GM12878 (cell line): ENCODE results near the gene RETN. TPM values are rescaled to one million over a fixed set of nuclear protein-coding genes. Genes with fewer than 3 reads are reported as not detected.
A peak's percentile ranks its signal among the peaks of the same experiment; 100 is the strongest.

ENCODE experiments used
- ATAC-seq: fragments of 200-7000 bp; cut with Tn5 transposase; 3 replicates; pipeline ENCODE4 v1.9.1; 2020; ENCODE audit warnings: mild to moderate bottlenecking, moderate library complexity
- BruUV-seq: library from RNA; stranded (reverse); fragments of 400-500 nt; replicated peaks from 2 replicates; lab custom pipeline; 2021; lab: Mats Ljungman, UMichigan
- CTCF ChIA-PET: fragments of 300-600 bp; sonication (Branson Sonifier 250); formaldehyde crosslinking; extraction: SDS; loops from one replicate; lab custom pipeline; 2021; ENCODE audit warnings: inconsistent platforms; lab: Yijun Ruan, JAX
- POLR2A ChIA-PET: fragments of 350-600 bp; formaldehyde crosslinking; extraction: SDS; loops from one replicate; lab custom pipeline; 2021; ENCODE audit warnings: inconsistent platforms; lab: Charles Lee
- RAD21 ChIA-PET: fragments of 300-600 bp; sonication (Branson Sonifier 250); formaldehyde crosslinking; loops from one replicate; lab custom pipeline; 2023; ENCODE audit warnings: antibody characterized with exemption; ENCODE audit not compliant: unreplicated experiment; lab: Charles Lee
- SMC1A ChIA-PET: fragments of 300-600 bp; sonication (Branson Sonifier 250); formaldehyde crosslinking; loops from one replicate; lab custom pipeline; 2023; ENCODE audit not compliant: unreplicated experiment, uncharacterized antibody; lab: Charles Lee
- DNase-seq: peaks from one replicate; pipeline ENCODE4 v3.0.0-alpha.2; 2011; ENCODE audit warnings: low read depth, low spot score
- FAIRE-seq: peaks from 3 replicates; lab custom pipeline; 2011; peaks lifted over from hg19 to GRCh38; lab: Jason Lieb, UNC
- H2AFZ ChIP-seq: 2 replicates; pipeline ENCODE4 v1.6.0; 2011; ENCODE audit warnings: low read depth, low read length, control low read depth; ENCODE audit not compliant: control insufficient read depth
- H3K27ac ChIP-seq: 2 replicates; pipeline ENCODE4 v1.5.1; 2011; ENCODE audit warnings: control low read depth; ENCODE audit not compliant: control insufficient read depth, insufficient read depth
- H3K27me3 ChIP-seq, 2 experiments: replicated peaks in 1 of 2; 2 replicates each; pipeline versions ENCODE4 v1.6.0 to v1.6.1; 2011; ENCODE audit warnings: low read length in 1 of 2; ENCODE audit not compliant: control insufficient read depth in 2 of 2, insufficient read depth in 2 of 2
- H3K36me3 ChIP-seq, 2 experiments: 2 replicates each; pipeline ENCODE4 v1.5.1; 2011; ENCODE audit warnings: low read length in 1 of 2; ENCODE audit not compliant: control insufficient read depth in 2 of 2, insufficient read depth in 2 of 2
- H3K4me1 ChIP-seq: 2 replicates; pipeline ENCODE4 v1.6.1; 2011; ENCODE audit warnings: mild to moderate bottlenecking, low read length, moderate library complexity, mixed read lengths; ENCODE audit not compliant: control insufficient read depth, insufficient read depth
- H3K4me2 ChIP-seq: 2 replicates; pipeline ENCODE4 v1.6.0; 2011; ENCODE audit warnings: control low read depth; ENCODE audit not compliant: control insufficient read depth, insufficient read depth
- H3K4me3 ChIP-seq: fragments of 200-600 bp; sonication (generic); 2 replicates; pipeline ENCODE4 v1.5.1; 2016
- H3K79me2 ChIP-seq: 2 replicates; pipeline ENCODE4 v1.6.0; 2011; ENCODE audit warnings: low read length; ENCODE audit not compliant: control insufficient read depth, insufficient read depth
- H3K9ac ChIP-seq: 2 replicates; pipeline ENCODE4 v1.8.0; 2011; ENCODE audit warnings: low read length, control low read depth, mixed read lengths; ENCODE audit not compliant: control insufficient read depth, insufficient read depth
- H3K9me3 ChIP-seq: replicated peaks from 3 replicates; pipeline ENCODE4 v1.5.1; 2011; ENCODE audit warnings: mild to moderate bottlenecking, low read length; ENCODE audit not compliant: control insufficient read depth, insufficient read depth
- H4K20me1 ChIP-seq: 2 replicates; pipeline ENCODE4 v1.6.0; 2011; ENCODE audit not compliant: control insufficient read depth, insufficient read depth
- CEBPB ChIP-seq, 2 experiments: fragments of 150-350 bp in 1 of 2; IDR thresholded peaks; 2 replicates each; pipeline ENCODE4 v1.6.1; 2012 to 2014; ENCODE audit warnings: low read depth in 2 of 2, low read length in 2 of 2, borderline replicate concordance in 1 of 2, inconsistent platforms in 1 of 2
- EGR1 ChIP-seq, 2 experiments: IDR thresholded peaks; 1 replicate in 1 of 2; 2 replicates in 1 of 2; pipeline ENCODE4 v1.6.1; 2011 to 2012; ENCODE audit warnings: low read depth in 2 of 2, low read length in 2 of 2, borderline replicate concordance in 1 of 2, mild to moderate bottlenecking in 1 of 2, moderate library complexity in 1 of 2
- HDGF ChIP-seq: fragments of 450-650 bp; IDR thresholded peaks from 2 replicates; pipeline ENCODE4 v1.6.1; 2016; ENCODE audit warnings: antibody characterized with exemption
- NFIC ChIP-seq: IDR thresholded peaks from 2 replicates; pipeline ENCODE4 v1.6.1; 2012; ENCODE audit warnings: low read depth, mild to moderate bottlenecking, inconsistent platforms, low read length, moderate library complexity
- NFYB ChIP-seq: IDR thresholded peaks from 2 replicates; pipeline ENCODE4 v1.6.1; 2011; ENCODE audit warnings: low read depth, mild to moderate bottlenecking, low read length, improper control_type of control experiment, moderate library complexity; ENCODE audit not compliant: insufficient read depth
- NR2C1 ChIP-seq: fragments of 450-650 bp; IDR thresholded peaks from 2 replicates; pipeline ENCODE4 v1.6.1; 2017; ENCODE audit warnings: antibody characterized with exemption, mild to moderate bottlenecking, moderate library complexity
- POLR2A ChIP-seq: IDR thresholded peaks from 2 replicates; pipeline ENCODE4 v1.6.1; 2011; ENCODE audit warnings: low read depth, mild to moderate bottlenecking, low read length
- PRDM15 ChIP-seq: fragments of 450-650 bp; formaldehyde crosslinking; IDR thresholded peaks from 2 replicates; pipeline ENCODE4 v1.4.0; 2020; ENCODE audit warnings: mild to moderate bottlenecking, moderate library complexity
- SIX5 ChIP-seq: IDR thresholded peaks from 2 replicates; pipeline ENCODE4 v1.6.1; 2011; ENCODE audit warnings: mild to moderate bottlenecking, low read depth, low read length, moderate library complexity; ENCODE audit not compliant: severe bottlenecking
- SMAD1 ChIP-seq: fragments of 450-650 bp; IDR thresholded peaks from 2 replicates; pipeline ENCODE4 v1.6.1; 2018; ENCODE audit warnings: mild to moderate bottlenecking, low read depth; ENCODE audit not compliant: partially characterized antibody
- SP1 ChIP-seq: IDR thresholded peaks from one replicate; pipeline ENCODE4 v1.6.1; 2011; ENCODE audit warnings: low read depth, low read length
- ZNF687 ChIP-seq: fragments of 450-650 bp; IDR thresholded peaks from 2 replicates; pipeline ENCODE4 v1.6.1; 2017; ENCODE audit warnings: mild to moderate bottlenecking, moderate library complexity
- WGBS: methylation state at CpG from one replicate; pipeline ENCODE4 v1.1.6; 2016; ENCODE audit warnings: low lambda C conversion rate; ENCODE audit not compliant: insufficient replicate concordance, insufficient coverage; ENCODE audit errors: missing lambda C conversion rate; 5-methylcytosine and 5-hydroxymethylcytosine counted together
- in situ Hi-C: fragments of 300-500 bp; cut with MboI; formaldehyde crosslinking; loops from 9 replicates; pipeline ENCODE4 v1.14.3; 2018; ENCODE audit warnings: mixed read lengths
- intact Hi-C: fragments of 100-400 bp; cut with micrococcal nuclease; formaldehyde crosslinking; loops from one replicate; pipeline ENCODE4 v1.14.2; 2022; ENCODE audit not compliant: unreplicated experiment
- polyA plus RNA-seq, 11 experiments: library from polyadenylated mRNA; depleted of rRNA in 4 of 11; unstranded in 6 of 11; stranded (reverse) in 5 of 11; fragments of >200 nt; fragmentation: Nextera tagmentation in 4 of 11; fragmentation: Illumina TruSeq in 1 of 11; extraction: Ambion mirVana in 4 of 11; extraction: Trizol in 1 of 11; gene quantifications; 1 replicate in 1 of 11; 2 replicates in 10 of 11; pipeline versions ENCODE4 v1.2.1 to v1.2.3, GENCODE V29; 2011 to 2016; ENCODE audit warnings: inconsistent platforms in 2 of 11, missing spikeins in 2 of 11, low read depth in 1 of 11
- total RNA-seq, 4 experiments: library from RNA; depleted of rRNA in 3 of 4; stranded (reverse); fragments of >200 nt in 3 of 4; fragmentation: Illumina TruSeq in 1 of 4; extraction: Trizol in 1 of 4; gene quantifications; 2 replicates each; pipeline versions ENCODE4 v1.2.1 to v1.2.3, GENCODE V29; 2013 to 2021

The RETN gene
- total and polyA plus RNA-seq, 10 of the 15 experiments (the other 5 are each of a cell fraction or from before 2014, with no cell fraction given), result 0.26 TPM; not detected in 9

- Histone ChIP-seq H3K36me3 (peaks cover 0 to 3% of the 10 kb centered on the region in 2 experiments; a peak in 3 of 4 replicates), H3K9me3 (no peaks in the 10 kb centered on the region; the same call in 2 of the 3 replicates), H3K9ac (peak within 1 kb of the TSS; percentile 97), H2AFZ (peak within 1 kb of the TSS; percentile 91), H3K27me3 (no peaks in the 10 kb centered on the region), H3K79me2 (peaks cover 23% of the 10 kb centered on the region), H4K20me1 (no peaks in the 10 kb centered on the region), H3K4me3 (peak within 1 kb of the TSS; percentile 85), H3K4me2 (peak within 1 kb of the TSS; percentile 88), H3K4me1 (peaks cover 39% of the 10 kb centered on the region), H3K27ac (peak within 1 kb of the TSS; percentile 97)
- WGBS, result under 1% methylated on average over 64 of the region's 79 CpGs
- CTCF ChIA-PET, result interaction anchor here (0.6 to 2.5 kb wide), 49 partner anchors 12 to 581 kb away, joined by 3 to 40 read pairs (median 4); partner anchors contain the start of genes CD209, FCER2, MAP2K7 and PET100
- SMC1A ChIA-PET, result interaction anchor here (0.6 to 2.9 kb wide), 20 partner anchors 15 to 611 kb away, joined by 3 to 26 read pairs (median 3); partner anchors contain the start of genes FCER2 and ZNF557
- no TSS peak for BruUV-seq
- POLR2A ChIA-PET, result interaction anchor here (0.7 to 1.9 kb wide), 6 partner anchors 15 to 293 kb away, joined by 3 to 10 read pairs (median 6); no protein-coding TSS in a partner anchor
- DNase-seq (no peak), ATAC-seq (peak; percentile 79), FAIRE-seq (peak; percentile 65)
- RAD21 ChIA-PET, result interaction anchor here (0.6 to 1.7 kb wide), 23 partner anchors 16 to 581 kb away, joined by 3 to 23 read pairs (median 4); partner anchors contain the start of genes FCER2 and SNAPC2
- intact Hi-C loops (loop anchor here (10.0 kb wide), 1 partner anchor 224 kb away; the partner anchor contains the start of gene MAP2K7), in situ Hi-C loops (loop anchor here (5.0 kb wide), 1 partner anchor 113 kb away; no protein-coding TSS in a partner anchor)
- TF ChIP-seq NFIC, result no peak
- TF ChIP-seq HDGF, result no peak
- no peak for TF ChIP-seq NFYB
- TF ChIP-seq SP1, result peak; percentile 41
- TF ChIP-seq NR2C1, result peak; percentile 23; the same call in 1 of the 2 replicates
- peak; percentile 73 for TF ChIP-seq ZNF687
- no peak for TF ChIP-seq CEBPB (IDR thresholded peaks at IDR 0.05; ENCODE audit: borderline replicate concordance in 1 of 2, low read depth in 2 of 2, low read length in 2 of 2)
- TF ChIP-seq SIX5, result no peak
- TF ChIP-seq POLR2A, result 0 out of 2 replicates have a peak, but pooled peaks have one; percentile 65
- TF ChIP-seq SMAD1, result no peak
- no peak for TF ChIP-seq PRDM15 (CRISPR knock-in tag)
- TF ChIP-seq EGR1 (IDR thresholded peaks at IDR 0.05; ENCODE audit: borderline replicate concordance in 1 of 2, low read depth in 2 of 2, low read length in 2 of 2), result peak in 1 of 2 experiments; percentile 95; a peak in 2 of 3 replicates
Measured at GRCh38 chr19:7680606-7681339, 11.9 kb downstream of the RETN start, which contains the start of gene TRAPPC5. Gene TRAPPC5 (plus strand): TSS chr19:7680833. CDS start chr19:7682254, 1,421 bp downstream.
